ENCODE results near the gene TAS2R7. TPM values are rescaled to one million over a fixed set of nuclear protein-coding genes. Genes with fewer than 3 reads are reported as not detected.

Gene TAS2R7
- total RNA-seq (2012; rRNA removed) (not detected in 2 replicates), polyA plus RNA-seq (2012; rRNA removed) (not detected in 2 replicates), Bru-seq, nascent RNA (not detected), BruChase-seq, experiment 1, labeled RNA remaining after a 6-hour chase (not detected), BruChase-seq, experiment 2, labeled RNA remaining after a 2-hour chase (not detected)
- not detected in 2 replicates for polyA plus RNA-seq (2012; cell fraction: cytosol; rRNA removed)
- polyA plus RNA-seq (2012; cell fraction: nucleus; rRNA removed; ENCODE audit: low replicate concordance), result not detected in 2 replicates
- long read RNA-seq, result 0 reads

GRCh38 chr12:10802587-10802986 is at the start of gene TAS2R7:
TSS of gene TAS2R7 (minus strand) at chr12:10802627. CDS start at chr12:10802570, 57 bp downstream.
- Histone ChIP-seq H2BK120ac (ENCODE audit: low read depth, low read length) (no peak within 1 kb of the TSS), H2AK5ac (ENCODE audit: low read depth, low read length) (no peak within 1 kb of the TSS), H3K4me1 (ENCODE audit: control insufficient read depth, insufficient read depth, low read length) (no peaks in the 10 kb centered on the region), H2BK5ac (ENCODE audit: low read depth, low read length, poor library complexity, severe bottlenecking) (no peak within 1 kb of the TSS), H2BK20ac (ENCODE audit: low read depth, low read length) (no peak within 1 kb of the TSS), H3K79me1 (ENCODE audit: low read depth in 1 of 2, low read length in 2 of 2) (no peaks in the 10 kb centered on the region), H3K4ac (ENCODE audit: low read depth, low read length) (no peak within 1 kb of the TSS), H3K4me2 (ENCODE audit: low read depth, low read length) (no peak within 1 kb of the TSS), H3K14ac (replicated peaks; ENCODE audit: low read depth, low read length) (no peak within 1 kb of the TSS), H3K56ac (ENCODE audit: extremely low read depth, insufficient read depth, low read length) (no peak within 1 kb of the TSS), H2AFZ (replicated peaks; ENCODE audit: low read length, poor library complexity) (no peak within 1 kb of the TSS), H3K4me3 (ENCODE audit: insufficient read depth, low read depth, low read length) (no peak within 1 kb of the TSS), H3K9me3 (ENCODE audit: control insufficient read depth, insufficient read depth, low read length) (no peaks in the 10 kb centered on the region), H4K91ac (ENCODE audit: insufficient read depth, low read depth, low read length) (no peak within 1 kb of the TSS), H3K9me1 (ENCODE audit: insufficient read depth, low read length) (no peaks in the 10 kb centered on the region), H4K5ac (ENCODE audit: low read depth, low read length) (no peak within 1 kb of the TSS), H2BK15ac (ENCODE audit: low read depth, low read length) (no peak within 1 kb of the TSS), H2AK9ac (replicated peaks; ENCODE audit: low read depth, low read length, poor library complexity) (no peak within 1 kb of the TSS), H3K27me3 (ENCODE audit: control insufficient read depth, insufficient read depth, low read length) (no peaks in the 10 kb centered on the region), H3K36me3 (ENCODE audit: control insufficient read depth, insufficient read depth, low read length) (no peaks in the 10 kb centered on the region), H3K23ac (ENCODE audit: low read depth, low read length) (no peak within 1 kb of the TSS), H3K27ac (ENCODE audit: insufficient read depth, low read length) (no peak within 1 kb of the TSS), H4K8ac (ENCODE audit: low read depth in 2 of 2, low read length in 2 of 2) (no peak within 1 kb of the TSS), H3K18ac (ENCODE audit: low read depth, low read length) (no peak within 1 kb of the TSS), H4K20me1 (ENCODE audit: insufficient read depth, low read length) (no peaks in the 10 kb centered on the region), H3K9ac (ENCODE audit: low read depth, low read length) (no peak within 1 kb of the TSS)
- ChIA-PET POLR2A (ENCODE audit: unreplicated experiment) (no interaction called here), CTCF (no interaction called here)
- intact Hi-C loops (cut with micrococcal nuclease) (no loop called here), in situ Hi-C loops (cut with MboI; ENCODE audit: low sequenced_read_pairs) (no loop called here), dilution Hi-C loops (cut with HindIII; ENCODE audit: low sequenced_read_pairs, unreplicated experiment) (no loop called here)
- no peak for TF ChIP-seq MXI1 (IDR thresholded peaks at IDR 0.05; ENCODE audit: borderline replicate concordance, low read depth, low read length)
- DNase-seq (no peak), ATAC-seq (ENCODE audit: low read depth) (no peak)
- WGBS, 2 experiments (ENCODE audit: extremely low coverage in 2 of 2, insufficient read length in 1 of 2), result 40% methylated on average over 1 of the region's 4 CpGs; no CpG with 5 or more reads in 1 of the 2 experiments
- BruUV-seq (replicated peaks), result no TSS peak
